Mammary epithelial cell (primary cell): Measurements from ENCODE around the gene FOXN3.

Experiments used
- EZH2 ChIP-seq: IDR thresholded peaks from 2 replicates; pipeline ENCODE4 v1.6.1; 2012; ENCODE audit warnings: low read length, inconsistent platforms, borderline replicate concordance
- TF ChIP-seq, protein P1 (sequence below), 2 donors: IDR thresholded peaks in 1 of 2; conservative IDR thresholded peaks in 1 of 2; 2 replicates each; pipeline ENCODE4 v1.5.1; 2011 to 2012; ENCODE audit warnings: inconsistent platforms in 2 of 2, low read length in 2 of 2, mild to moderate bottlenecking in 2 of 2, control low read depth in 1 of 2, low read depth in 1 of 2; ENCODE audit not compliant: insufficient read depth in 1 of 2; ENCODE audit errors: extremely low read depth in 1 of 2

DNA sequence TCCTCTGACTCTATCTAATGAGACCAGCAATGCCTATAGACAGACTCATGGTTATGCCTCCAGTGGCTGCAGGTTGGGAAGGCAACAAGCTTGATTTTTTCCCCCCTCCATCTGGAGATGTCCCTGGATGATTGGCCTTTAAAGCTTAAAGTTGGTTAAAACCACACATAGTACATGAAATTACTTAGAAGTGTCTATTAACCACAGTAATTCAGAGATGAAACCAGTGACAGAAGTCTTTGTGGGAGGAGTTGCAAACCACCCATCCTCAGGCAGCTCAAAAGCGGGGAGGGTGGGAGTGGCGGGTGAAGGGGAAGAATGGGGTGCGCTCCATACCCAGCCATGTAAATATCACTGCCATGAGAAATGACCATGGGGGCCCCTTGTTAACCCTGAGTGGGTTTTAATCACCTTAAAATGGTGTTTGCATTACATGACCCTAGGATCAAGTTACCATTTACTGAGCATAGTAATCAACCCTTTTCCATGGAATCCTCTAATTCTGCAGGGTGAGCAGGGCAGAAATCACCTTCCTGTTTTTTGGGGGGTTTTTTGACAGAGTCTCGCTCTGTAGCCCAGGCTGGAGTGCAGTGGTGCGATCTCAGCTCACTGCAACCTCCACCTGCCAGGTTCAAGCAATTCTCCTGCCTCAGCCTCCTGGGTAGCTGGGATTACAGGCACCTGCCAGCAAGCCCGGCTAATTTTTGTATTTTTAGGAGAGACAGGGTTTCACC is 133.5 kb downstream of the FOXN3 start:
- TF ChIP-seq, protein P1, sequence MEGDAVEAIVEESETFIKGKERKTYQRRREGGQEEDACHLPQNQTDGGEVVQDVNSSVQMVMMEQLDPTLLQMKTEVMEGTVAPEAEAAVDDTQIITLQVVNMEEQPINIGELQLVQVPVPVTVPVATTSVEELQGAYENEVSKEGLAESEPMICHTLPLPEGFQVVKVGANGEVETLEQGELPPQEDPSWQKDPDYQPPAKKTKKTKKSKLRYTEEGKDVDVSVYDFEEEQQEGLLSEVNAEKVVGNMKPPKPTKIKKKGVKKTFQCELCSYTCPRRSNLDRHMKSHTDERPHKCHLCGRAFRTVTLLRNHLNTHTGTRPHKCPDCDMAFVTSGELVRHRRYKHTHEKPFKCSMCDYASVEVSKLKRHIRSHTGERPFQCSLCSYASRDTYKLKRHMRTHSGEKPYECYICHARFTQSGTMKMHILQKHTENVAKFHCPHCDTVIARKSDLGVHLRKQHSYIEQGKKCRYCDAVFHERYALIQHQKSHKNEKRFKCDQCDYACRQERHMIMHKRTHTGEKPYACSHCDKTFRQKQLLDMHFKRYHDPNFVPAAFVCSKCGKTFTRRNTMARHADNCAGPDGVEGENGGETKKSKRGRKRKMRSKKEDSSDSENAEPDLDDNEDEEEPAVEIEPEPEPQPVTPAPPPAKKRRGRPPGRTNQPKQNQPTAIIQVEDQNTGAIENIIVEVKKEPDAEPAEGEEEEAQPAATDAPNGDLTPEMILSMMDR (conservative IDR thresholded peaks at IDR 0.05 in 1 of 2, IDR thresholded peaks at IDR 0.05 in 1 of 2; ENCODE audit: extremely low read depth in 1 of 2, insufficient read depth in 1 of 2, low read depth in 1 of 2, low read length in 2 of 2) = no peak
- TF ChIP-seq EZH2 = no peak
